Esophagus muscularis mucosa (tissue), 4 donors: ENCODE data around the gene REEP5.

Source experiments
- EP300 ChIP-seq: sonication (generic); formaldehyde crosslinking; IDR thresholded peaks from one replicate; pipeline ENCODE4 v1.6.1; 2017; ENCODE audit warnings: antibody characterized with exemption
- POLR2A ChIP-seq: fragments of 450-650 bp; IDR thresholded peaks from one replicate; pipeline ENCODE4 v1.6.1; 2017; ENCODE audit warnings: antibody characterized with exemption, moderate library complexity, mild to moderate bottlenecking, low read depth
- POLR2AphosphoS5 ChIP-seq, 2 donors: sonication (generic); formaldehyde crosslinking; IDR thresholded peaks; one replicate each; pipeline ENCODE4 v1.6.1; 2017; ENCODE audit warnings: antibody characterized with exemption in 2 of 2
- TF ChIP-seq, protein P1 (sequence below), 3 experiments: fragments of 200-600 bp in 2 of 3; fragments of 450-650 bp in 1 of 3; sonication (generic) in 2 of 3; IDR thresholded peaks; one replicate each; pipeline ENCODE4 v1.5.1; 2017 to 2019; ENCODE audit warnings: antibody characterized with exemption in 3 of 3, mild to moderate bottlenecking in 2 of 3, moderate library complexity in 1 of 3

DNA sequence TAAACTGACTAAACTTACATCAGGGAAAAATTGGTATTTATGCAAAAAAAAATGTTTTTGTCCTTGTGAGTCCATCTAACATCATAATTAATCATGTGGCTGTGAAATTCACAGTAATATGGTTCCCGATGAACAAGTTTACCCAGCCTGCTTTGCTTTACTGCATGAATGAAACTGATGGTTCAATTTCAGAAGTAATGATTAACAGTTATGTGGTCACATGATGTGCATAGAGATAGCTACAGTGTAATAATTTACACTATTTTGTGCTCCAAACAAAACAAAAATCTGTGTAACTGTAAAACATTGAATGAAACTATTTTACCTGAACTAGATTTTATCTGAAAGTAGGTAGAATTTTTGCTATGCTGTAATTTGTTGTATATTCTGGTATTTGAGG, 77.5 kb downstream of the REEP5 start:
- TF ChIP-seq, protein P1, sequence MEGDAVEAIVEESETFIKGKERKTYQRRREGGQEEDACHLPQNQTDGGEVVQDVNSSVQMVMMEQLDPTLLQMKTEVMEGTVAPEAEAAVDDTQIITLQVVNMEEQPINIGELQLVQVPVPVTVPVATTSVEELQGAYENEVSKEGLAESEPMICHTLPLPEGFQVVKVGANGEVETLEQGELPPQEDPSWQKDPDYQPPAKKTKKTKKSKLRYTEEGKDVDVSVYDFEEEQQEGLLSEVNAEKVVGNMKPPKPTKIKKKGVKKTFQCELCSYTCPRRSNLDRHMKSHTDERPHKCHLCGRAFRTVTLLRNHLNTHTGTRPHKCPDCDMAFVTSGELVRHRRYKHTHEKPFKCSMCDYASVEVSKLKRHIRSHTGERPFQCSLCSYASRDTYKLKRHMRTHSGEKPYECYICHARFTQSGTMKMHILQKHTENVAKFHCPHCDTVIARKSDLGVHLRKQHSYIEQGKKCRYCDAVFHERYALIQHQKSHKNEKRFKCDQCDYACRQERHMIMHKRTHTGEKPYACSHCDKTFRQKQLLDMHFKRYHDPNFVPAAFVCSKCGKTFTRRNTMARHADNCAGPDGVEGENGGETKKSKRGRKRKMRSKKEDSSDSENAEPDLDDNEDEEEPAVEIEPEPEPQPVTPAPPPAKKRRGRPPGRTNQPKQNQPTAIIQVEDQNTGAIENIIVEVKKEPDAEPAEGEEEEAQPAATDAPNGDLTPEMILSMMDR (IDR thresholded peaks at IDR 0.05), result no peak
- no peak for TF ChIP-seq EP300
- TF ChIP-seq POLR2A, result no peak
- no peak for TF ChIP-seq POLR2AphosphoS5 (IDR thresholded peaks at IDR 0.05)
